AG09309 (cell line): ENCODE results near the gene ZMIZ1.

Experiments
- DNase-seq: peaks from one replicate; pipeline ENCODE4 v3.0.0-alpha.2; 2010; ENCODE audit warnings: low read depth
- H3K4me3 ChIP-seq: 2 replicates; pipeline ENCODE4 v1.5.1; 2011; ENCODE audit warnings: mild to moderate bottlenecking, low read depth, low read length, moderate library complexity; ENCODE audit not compliant: control insufficient read depth
- TF ChIP-seq, protein P1 (sequence below): IDR thresholded peaks from 2 replicates; pipeline ENCODE4 v1.5.1; 2011; ENCODE audit warnings: mild to moderate bottlenecking, low read depth, low read length, inconsistent platforms; ENCODE audit not compliant: insufficient read depth, control insufficient read depth; ENCODE audit errors: missing control alignments

Gene ZMIZ1

GRCh38 chr10:79138449-79139123 is 69.8 kb downstream of the ZMIZ1 start:
- TF ChIP-seq, protein P1, sequence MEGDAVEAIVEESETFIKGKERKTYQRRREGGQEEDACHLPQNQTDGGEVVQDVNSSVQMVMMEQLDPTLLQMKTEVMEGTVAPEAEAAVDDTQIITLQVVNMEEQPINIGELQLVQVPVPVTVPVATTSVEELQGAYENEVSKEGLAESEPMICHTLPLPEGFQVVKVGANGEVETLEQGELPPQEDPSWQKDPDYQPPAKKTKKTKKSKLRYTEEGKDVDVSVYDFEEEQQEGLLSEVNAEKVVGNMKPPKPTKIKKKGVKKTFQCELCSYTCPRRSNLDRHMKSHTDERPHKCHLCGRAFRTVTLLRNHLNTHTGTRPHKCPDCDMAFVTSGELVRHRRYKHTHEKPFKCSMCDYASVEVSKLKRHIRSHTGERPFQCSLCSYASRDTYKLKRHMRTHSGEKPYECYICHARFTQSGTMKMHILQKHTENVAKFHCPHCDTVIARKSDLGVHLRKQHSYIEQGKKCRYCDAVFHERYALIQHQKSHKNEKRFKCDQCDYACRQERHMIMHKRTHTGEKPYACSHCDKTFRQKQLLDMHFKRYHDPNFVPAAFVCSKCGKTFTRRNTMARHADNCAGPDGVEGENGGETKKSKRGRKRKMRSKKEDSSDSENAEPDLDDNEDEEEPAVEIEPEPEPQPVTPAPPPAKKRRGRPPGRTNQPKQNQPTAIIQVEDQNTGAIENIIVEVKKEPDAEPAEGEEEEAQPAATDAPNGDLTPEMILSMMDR: no peak
- no peak for DNase-seq
- H3K4me3 ChIP-seq: no peak overlapping the region

DNA sequence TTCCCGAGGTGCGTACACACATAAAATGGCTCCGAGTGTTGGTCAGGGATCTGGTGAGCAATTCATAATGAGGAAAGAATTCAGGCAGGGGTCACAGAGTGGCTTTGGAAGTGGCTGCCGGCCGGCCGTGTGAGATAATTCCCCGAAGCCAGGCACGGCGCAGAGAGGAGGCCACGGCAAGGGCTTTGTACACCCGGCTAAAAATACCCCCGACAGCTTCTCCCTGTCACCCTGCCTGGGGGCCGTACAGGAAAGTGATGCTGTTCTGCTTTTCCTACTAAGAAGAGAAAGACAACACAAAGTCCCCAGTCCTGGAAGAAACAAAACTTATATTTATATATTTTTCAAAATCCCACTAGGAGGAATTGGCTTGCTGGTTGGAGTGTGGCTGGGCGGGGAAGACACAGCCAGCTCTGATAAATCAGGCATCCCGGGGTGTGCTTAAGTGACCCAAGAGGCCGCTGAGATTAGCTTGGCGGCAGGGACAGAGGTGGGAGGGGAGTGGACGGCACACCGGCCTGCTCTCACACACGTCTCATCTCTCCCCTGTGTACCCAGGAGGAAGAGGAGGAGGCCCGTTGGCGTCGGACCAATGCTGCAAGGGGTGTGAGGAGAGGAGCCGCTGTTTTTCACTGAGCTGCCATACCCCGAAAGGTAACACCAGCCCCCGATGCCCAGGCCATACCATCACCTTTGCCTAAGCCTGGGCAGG is 70.5 kb downstream of the ZMIZ1 start:
- no peak overlapping the region for H3K4me3 ChIP-seq
- TF ChIP-seq, protein P1: no peak
- DNase-seq: peak; percentile 86

GRCh38 chr10:79140085-79140793 is 71.5 kb downstream of the ZMIZ1 start:
- TF ChIP-seq, protein P1: no peak
- DNase-seq: no peak
- no peak overlapping the region for H3K4me3 ChIP-seq

DNA sequence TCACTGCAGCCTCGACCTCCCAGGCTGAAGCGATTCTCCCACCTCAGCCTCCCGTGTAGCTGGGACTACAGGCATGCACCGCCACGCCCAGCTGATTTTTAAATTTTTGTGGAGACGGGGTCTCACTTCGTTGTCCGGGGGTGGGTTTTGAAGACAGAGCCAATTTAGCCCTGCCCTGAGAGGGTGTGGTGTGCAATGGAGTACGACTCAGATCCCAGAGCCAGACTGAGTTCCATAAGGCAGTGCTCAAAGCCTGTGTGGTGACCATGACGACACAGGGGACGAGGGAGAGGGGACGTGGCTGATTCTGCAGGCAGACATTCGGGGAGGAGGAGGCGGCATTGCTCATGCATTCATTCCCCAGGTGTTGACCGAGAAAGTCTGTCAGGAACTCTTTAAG is 72.1 kb downstream of the ZMIZ1 start:
- no peak overlapping the region for H3K4me3 ChIP-seq
- no peak for DNase-seq
- TF ChIP-seq, protein P1: no peak

- DNase-seq: peak; percentile 62
- TF ChIP-seq, protein P1: no peak
- no peak overlapping the region for H3K4me3 ChIP-seq
These were observed 73.3 kb downstream of the ZMIZ1 start for GRCh38 chr10:79142064-79142491.

GRCh38 chr10:79142522-79143309 is 74.0 kb downstream of the ZMIZ1 start:
- TF ChIP-seq, protein P1: no peak
- H3K4me3 ChIP-seq: no peak overlapping the region
- no peak for DNase-seq
